CD4-positive, alpha-beta memory T cell (primary cell): ENCODE results near the gene IRF2BP1. TPM values are rescaled to one million over a fixed set of nuclear protein-coding genes. Genes with fewer than 3 reads are reported as not detected.
A peak's percentile ranks its signal among the peaks of the same experiment; 100 is the strongest.

Experiments
- CTCF ChIA-PET: fragments of 350-600 bp; sonication (Branson Sonifier 250); formaldehyde crosslinking; loops from one replicate; lab custom pipeline; 2021; ENCODE audit warnings: inconsistent platforms; ENCODE audit not compliant: partially characterized antibody; lab: Charles Lee
- POLR2A ChIA-PET: fragments of 350-600 bp; sonication (Branson Sonifier 250); formaldehyde crosslinking; loops from one replicate; lab custom pipeline; 2021; ENCODE audit not compliant: partially characterized antibody; lab: Charles Lee
- DNase-seq, 5 donors: peaks; one replicate each; pipeline versions ENCODE4 v3.0.0 to v3.0.0-alpha.2; 2020 to 2022; ENCODE audit warnings: mixed read lengths in 1 of 5
- H3K27ac ChIP-seq: one replicate; pipeline ENCODE4 v1.7.0; 2013; ENCODE audit warnings: low read depth, low read length
- H3K27me3 ChIP-seq: 2 replicates; pipeline ENCODE4 v1.7.0; 2013; ENCODE audit warnings: mild to moderate bottlenecking, low read length, moderate library complexity; ENCODE audit not compliant: insufficient read depth
- H3K36me3 ChIP-seq: 2 replicates; pipeline ENCODE4 v1.7.0; 2013; ENCODE audit warnings: mild to moderate bottlenecking, low read length, moderate library complexity; ENCODE audit not compliant: insufficient read depth
- H3K4me1 ChIP-seq: 2 replicates; pipeline ENCODE4 v1.7.0; 2013; ENCODE audit warnings: mild to moderate bottlenecking, low read length, moderate library complexity; ENCODE audit not compliant: insufficient read depth
- H3K4me3 ChIP-seq, 2 donors: one replicate each; pipeline ENCODE4 v1.7.0; 2013; ENCODE audit warnings: low read length in 2 of 2, mild to moderate bottlenecking in 1 of 2
- H3K9me3 ChIP-seq, 2 donors: one replicate each; pipeline ENCODE4 v1.7.0; 2013; ENCODE audit warnings: low read length in 2 of 2, control low read depth in 1 of 2; ENCODE audit not compliant: control insufficient read depth in 1 of 2
- H3K27ac Mint-ChIP-seq, 7 donors: one replicate each; pipeline ENCODE4 v1.8.0; 2020 to 2021; ENCODE audit warnings: mixed read lengths in 7 of 7, mild to moderate bottlenecking in 6 of 7, inconsistent platforms in 3 of 7, moderate library complexity in 3 of 7
- H3K27me3 Mint-ChIP-seq, 2 donors: one replicate each; pipeline ENCODE4 v1.8.0; 2020 to 2021; ENCODE audit warnings: mixed read lengths in 2 of 2
- H3K36me3 Mint-ChIP-seq, 2 donors: one replicate each; pipeline ENCODE4 v1.8.0; 2020 to 2021; ENCODE audit warnings: mixed read lengths in 2 of 2, inconsistent platforms in 1 of 2, mild to moderate bottlenecking in 1 of 2
- H3K4me1 Mint-ChIP-seq, 4 donors: one replicate each; pipeline ENCODE4 v1.8.0; 2020 to 2021; ENCODE audit warnings: mixed read lengths in 4 of 4, mild to moderate bottlenecking in 1 of 4
- H3K4me3 Mint-ChIP-seq, 8 donors: one replicate each; pipeline ENCODE4 v1.8.0; 2020 to 2021; ENCODE audit warnings: mixed read lengths in 8 of 8, mild to moderate bottlenecking in 7 of 8, moderate library complexity in 6 of 8, inconsistent platforms in 3 of 8
- H3K9me3 Mint-ChIP-seq, 8 donors: one replicate each; pipeline ENCODE4 v1.8.0; 2020 to 2021; ENCODE audit warnings: mixed read lengths in 8 of 8, mild to moderate bottlenecking in 5 of 8, inconsistent platforms in 3 of 8, moderate library complexity in 1 of 8
- intact Hi-C: fragments of 100-400 bp; cut with micrococcal nuclease; formaldehyde crosslinking; loops from one replicate; pipeline ENCODE4 v1.15.1; 2023
- polyA plus RNA-seq, 2 donors: library from polyadenylated mRNA; unstranded; fragments of 300-500 nt; fragmentation: Illumina TruSeq; gene quantifications; one replicate each; pipeline ENCODE4 v1.2.3, GENCODE V29; 2021
- total RNA-seq, 2 experiments: library from RNA; stranded (reverse); gene quantifications; one replicate each; pipeline ENCODE4 v1.2.3, GENCODE V29; 2021

The IRF2BP1 gene
- 10 to 100 TPM; 33.7 to 35.8 TPM for total RNA-seq
- 1 to 10 TPM; 2.4 to 8.2 TPM for polyA plus RNA-seq

- Histone ChIP-seq H3K4me1 (peaks cover 40% of the 10 kb centered on the region), H3K27me3 (no peaks in the 10 kb centered on the region), H3K27ac (peak within 1 kb of the TSS; percentile 68), H3K9me3 (no peaks in the 10 kb centered on the region), H3K36me3 (no peaks in the 10 kb centered on the region), H3K4me3 (peak within 1 kb of the TSS; percentile 65 to 71)
- CTCF ChIA-PET: interaction anchor here (0.6 to 4.2 kb wide), 8 partner anchors 16 to 407 kb away, joined by 3 to 38 read pairs (median 7); partner anchors contain the start of genes FOXA3, MYPOP, SIX5 and SYMPK
- peaks cover 12 to 39% (median 22%) of the 10 kb centered on the region in 4 donors for H3K4me1 Mint-ChIP-seq
- peaks cover 4 to 17% of the 10 kb centered on the region in 2 donors for H3K36me3 Mint-ChIP-seq
- peak; percentile 88 to 95 (median 91) for DNase-seq
- peak within 1 kb of the TSS; percentile 97 to 99 (median 99) for H3K27ac Mint-ChIP-seq
- H3K4me3 Mint-ChIP-seq: peak within 1 kb of the TSS; percentile 94 to 98 (median 98)
- no peaks in the 10 kb centered on the region for H3K9me3 Mint-ChIP-seq
- intact Hi-C loops: loop anchor here (1.0 to 5.0 kb wide), 6 partner anchors 17 to 1597 kb away; partner anchors contain the start of genes CCDC61, KPTN, MYPOP and SYMPK
- peaks cover 0 to 3% of the 10 kb centered on the region in 2 donors for H3K27me3 Mint-ChIP-seq
- POLR2A ChIA-PET: interaction anchor here (0.8 to 4.8 kb wide), 16 partner anchors 9 to 1598 kb away, joined by 3 to 83 read pairs (median 4); partner anchors contain the start of genes CCDC61, FBXO46, FOXA3 and MYPOP
Observed at GRCh38 chr19:45885556-45886426, at the start of gene IRF2BP1. Gene IRF2BP1, minus strand, starts transcription at chr19:45886141. Its CDS starts 367 bp downstream, at chr19:45885774.

GRCh38 chr19:45935267-45935666 is 49.3 kb upstream of the IRF2BP1 start:
- no peak overlapping the region for H3K4me3 Mint-ChIP-seq
- DNase-seq: no peak
- POLR2A ChIA-PET: no interaction called here
- Histone ChIP-seq H3K9me3 (no peaks in the 10 kb centered on the region), H3K27me3 (peaks cover 5% of the 10 kb centered on the region), H3K36me3 (no peaks in the 10 kb centered on the region), H3K27ac (no peak overlapping the region), H3K4me1 (no peaks in the 10 kb centered on the region), H3K4me3 (no peak overlapping the region)
- H3K27me3 Mint-ChIP-seq: peaks cover 22 to 40% of the 10 kb centered on the region in 2 donors
- CTCF ChIA-PET: no interaction called here
- H3K4me1 Mint-ChIP-seq: no peaks in the 10 kb centered on the region
- peaks cover 0 to 8% (median 0%) of the 10 kb centered on the region in 8 donors for H3K9me3 Mint-ChIP-seq
- no peak overlapping the region for H3K27ac Mint-ChIP-seq
- H3K36me3 Mint-ChIP-seq: no peaks in the 10 kb centered on the region
- intact Hi-C loops: no loop called here

- Histone ChIP-seq H3K4me3 (no peak overlapping the region), H3K9me3 (no peaks in the 10 kb centered on the region), H3K27me3 (peaks cover 5% of the 10 kb centered on the region), H3K27ac (no peak overlapping the region), H3K4me1 (no peaks in the 10 kb centered on the region), H3K36me3 (no peaks in the 10 kb centered on the region)
- POLR2A ChIA-PET: no interaction called here
- intact Hi-C loops: no loop called here
- Mint-ChIP-seq H3K4me3 (no peak overlapping the region), H3K9me3 (peaks cover 0 to 8% (median 0%) of the 10 kb centered on the region in 8 donors), H3K4me1 (no peaks in the 10 kb centered on the region), H3K27me3 (peaks cover 20 to 38% of the 10 kb centered on the region in 2 donors), H3K27ac (no peak overlapping the region), H3K36me3 (no peaks in the 10 kb centered on the region)
- CTCF ChIA-PET: no interaction called here
- no peak for DNase-seq
Observed at GRCh38 chr19:45934551-45935230, 48.8 kb upstream of the IRF2BP1 start.

GRCh38 chr19:45933759-45934158 is 47.8 kb upstream of the IRF2BP1 start:
- DNase-seq: no peak
- no peaks in the 10 kb centered on the region for H3K4me1 ChIP-seq
- Mint-ChIP-seq H3K4me1 (no peaks in the 10 kb centered on the region), H3K9me3 (peaks cover 0 to 4% (median 0%) of the 10 kb centered on the region in 8 donors), H3K27me3 (peaks cover 15 to 32% of the 10 kb centered on the region in 2 donors), H3K27ac (no peak overlapping the region), H3K4me3 (no peak overlapping the region), H3K36me3 (no peaks in the 10 kb centered on the region)
- H3K4me3 ChIP-seq: no peak overlapping the region
- no peak overlapping the region for H3K27ac ChIP-seq
- no peaks in the 10 kb centered on the region for H3K9me3 ChIP-seq
- ChIA-PET POLR2A (no interaction called here), CTCF (no interaction called here)
- H3K27me3 ChIP-seq: peaks cover 5% of the 10 kb centered on the region
- intact Hi-C loops: no loop called here
- no peaks in the 10 kb centered on the region for H3K36me3 ChIP-seq

- Histone ChIP-seq H3K36me3 (no peaks in the 10 kb centered on the region), H3K27ac (no peak overlapping the region), H3K4me1 (peaks cover 8% of the 10 kb centered on the region), H3K27me3 (peaks cover 5% of the 10 kb centered on the region), H3K9me3 (no peaks in the 10 kb centered on the region), H3K4me3 (no peak overlapping the region)
- H3K9me3 Mint-ChIP-seq: no peaks in the 10 kb centered on the region
- intact Hi-C loops: no loop called here
- H3K4me1 Mint-ChIP-seq: peaks cover 2 to 12% (median 6%) of the 10 kb centered on the region in 4 donors
- ChIA-PET CTCF (no interaction called here), POLR2A (interaction anchor here (0.6 kb wide), 1 partner anchor 62 kb away, joined by 3 read pairs; no protein-coding TSS in a partner anchor)
- no peak overlapping the region for H3K27ac Mint-ChIP-seq
- H3K36me3 Mint-ChIP-seq: no peaks in the 10 kb centered on the region
- no peak overlapping the region for H3K4me3 Mint-ChIP-seq
- no peak for DNase-seq
- peaks cover 9 to 24% of the 10 kb centered on the region in 2 donors for H3K27me3 Mint-ChIP-seq
Observed at GRCh38 chr19:45931055-45931454, 45.1 kb upstream of the IRF2BP1 start.

GRCh38 chr19:45929247-45929646 is 43.3 kb upstream of the IRF2BP1 start:
- H3K27ac ChIP-seq: no peak overlapping the region
- no peaks in the 10 kb centered on the region for H3K36me3 Mint-ChIP-seq
- no peak overlapping the region for H3K4me3 Mint-ChIP-seq
- H3K27me3 ChIP-seq: peaks cover 2% of the 10 kb centered on the region
- no peaks in the 10 kb centered on the region for H3K9me3 Mint-ChIP-seq
- no peaks in the 10 kb centered on the region for H3K36me3 ChIP-seq
- H3K27me3 Mint-ChIP-seq: peaks cover 7 to 11% of the 10 kb centered on the region in 2 donors
- intact Hi-C loops: no loop called here
- POLR2A ChIA-PET: no interaction called here
- CTCF ChIA-PET: no interaction called here
- peak overlapping the region in 1 of 7 donors; percentile 29 for H3K27ac Mint-ChIP-seq
- H3K4me3 ChIP-seq: no peak overlapping the region
- peaks cover 2 to 12% (median 6%) of the 10 kb centered on the region in 4 donors for H3K4me1 Mint-ChIP-seq
- H3K4me1 ChIP-seq: peaks cover 8% of the 10 kb centered on the region
- no peaks in the 10 kb centered on the region for H3K9me3 ChIP-seq
- no peak for DNase-seq
